HG02840 (cell line): Measurements from ENCODE around the gene STARD7.
A peak's percentile ranks its signal among the peaks of the same experiment; 100 is the strongest.
"Not testable (repeated sequence)": the region's sequence is repeated elsewhere in the genome, so short reads cannot be mapped to it uniquely, and the experiment has no call there.

Experiments used
- ATAC-seq: cut with Tn5 transposase; IDR thresholded peaks from one replicate; pipeline ENCODE4 v1.9.1; 2021; ENCODE audit warnings: mild to moderate bottlenecking, moderate library complexity, moderate number of reproducible peaks; ENCODE audit not compliant: unreplicated experiment, low FRiP score

The STARD7 gene

DNA sequence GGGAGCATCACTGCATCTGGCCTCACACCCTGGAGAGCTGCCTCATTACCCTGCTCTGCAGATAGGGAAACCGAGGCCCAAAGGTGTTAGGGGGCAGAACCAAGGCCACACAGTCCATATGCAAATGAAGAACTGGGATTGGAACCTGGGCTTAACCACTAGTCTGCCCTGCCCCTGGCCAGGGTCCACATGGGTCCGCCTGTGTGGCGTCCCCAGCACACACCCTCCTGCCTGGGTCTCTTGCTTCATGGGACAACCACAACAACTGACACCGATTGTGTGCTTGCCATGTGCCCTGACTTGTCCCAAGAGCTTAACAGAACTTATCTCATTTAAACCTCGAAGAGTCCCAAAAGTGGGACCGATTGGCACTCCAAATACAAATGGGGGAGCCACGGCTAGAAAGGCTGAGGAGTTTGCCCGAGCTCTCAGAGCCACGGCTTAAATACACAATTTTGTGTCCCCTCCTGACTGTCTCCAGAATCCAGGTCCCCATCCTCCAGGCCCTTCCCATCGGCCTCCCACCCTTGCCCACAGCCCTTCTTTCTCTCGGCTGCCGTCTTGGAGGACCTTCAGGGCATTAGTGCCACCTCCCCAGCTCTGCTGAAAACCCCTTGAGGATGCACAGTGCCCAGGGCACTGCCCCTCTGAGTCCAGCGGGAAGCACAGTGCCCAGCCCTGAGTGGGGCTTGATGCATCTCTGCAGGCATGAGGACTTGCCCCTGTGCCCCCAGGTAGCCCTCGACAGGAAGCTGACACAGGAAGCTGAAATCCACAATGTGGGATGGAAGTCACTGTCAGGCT lies 57.6 kb downstream of the STARD7 start:
- no peak for ATAC-seq

GRCh38 chr2:96150007-96150640 lies 58.5 kb downstream of the STARD7 start:
- no peak for ATAC-seq

- ATAC-seq, result no peak
These were observed 60.0 kb downstream of the STARD7 start for GRCh38 chr2:96148410-96149217.

GRCh38 chr2:96147593-96148201 lies 60.9 kb downstream of the STARD7 start:
- ATAC-seq, result no peak

DNA sequence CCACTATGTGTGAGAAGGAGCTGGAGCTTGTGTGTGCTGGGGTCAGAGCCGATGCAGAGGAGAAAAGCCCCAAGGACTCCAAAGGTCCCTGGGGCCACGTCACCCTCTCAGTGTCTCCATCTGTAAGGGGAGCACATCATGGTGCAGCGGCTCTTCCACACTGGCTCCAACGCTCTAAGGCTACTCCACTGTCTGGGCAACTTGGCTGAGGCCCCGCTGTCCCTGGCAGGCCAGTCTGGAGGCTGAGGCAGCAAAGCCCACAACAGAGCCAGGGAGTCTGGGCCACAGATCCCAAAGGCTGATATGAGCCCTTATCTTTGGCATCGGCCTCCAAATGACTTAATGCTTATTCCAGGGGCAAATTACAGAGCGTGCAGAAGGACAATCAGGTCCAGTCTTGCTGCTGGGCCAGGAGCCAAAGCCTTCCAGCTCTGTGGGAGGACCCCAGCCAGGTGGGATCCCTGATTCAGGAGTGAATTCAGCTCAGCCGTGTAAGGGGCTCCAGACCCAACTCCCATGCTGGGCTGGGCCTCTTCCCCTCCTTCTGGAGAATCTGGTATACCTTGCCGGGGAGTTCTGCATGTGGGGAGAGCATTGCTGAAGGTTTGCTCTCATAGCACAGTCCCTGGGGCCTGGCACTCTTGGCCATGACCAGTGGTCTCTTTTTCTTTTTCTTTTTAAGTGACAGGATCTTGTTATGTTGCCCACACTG lies 61.6 kb downstream of the STARD7 start:
- ATAC-seq, result no peak

- ATAC-seq, result peak; percentile 34
These were observed 62.3 kb downstream of the STARD7 start for GRCh38 chr2:96146153-96146880.

- no peak for ATAC-seq
These were observed 62.8 kb downstream of the STARD7 start for GRCh38 chr2:96145848-96146152.

- peak; percentile 41 for ATAC-seq
These were observed 63.4 kb downstream of the STARD7 start, which contains the start of gene DUSP2 for GRCh38 chr2:96145036-96145847. TSS of gene DUSP2 (minus strand) at chr2:96145440. CDS start at chr2:96145354, 86 bp downstream.

DNA sequence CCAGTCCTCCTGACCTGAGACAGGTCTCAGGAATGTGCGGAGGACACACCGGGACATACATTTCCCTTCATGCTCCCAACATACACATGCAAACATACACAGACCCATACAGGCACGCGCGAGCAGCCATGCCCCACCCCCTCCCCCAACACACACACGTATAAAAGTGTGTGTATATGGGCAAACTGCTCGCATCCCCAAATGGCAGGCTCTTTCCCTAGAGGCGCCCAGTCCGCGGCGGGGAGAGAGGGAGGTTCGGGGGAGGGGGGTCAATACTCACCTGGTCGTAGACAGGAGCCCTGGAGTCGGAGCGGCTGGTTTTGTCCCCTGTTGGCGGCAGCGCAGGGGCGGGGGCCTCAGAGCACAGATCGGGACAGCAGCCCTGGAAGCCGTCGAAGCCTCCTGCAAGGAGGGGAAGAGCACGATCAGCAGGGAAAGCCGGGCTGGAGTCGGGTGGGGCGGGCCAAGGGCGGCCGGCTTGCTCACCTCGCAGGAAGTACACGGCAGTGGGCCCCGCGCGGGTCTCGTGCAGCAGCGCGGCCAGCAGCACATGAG lies 64.1 kb downstream of the STARD7 start:
- no peak for ATAC-seq

GRCh38 chr2:96143848-96144480 lies 64.7 kb downstream of the STARD7 start:
- no peak for ATAC-seq

DNA sequence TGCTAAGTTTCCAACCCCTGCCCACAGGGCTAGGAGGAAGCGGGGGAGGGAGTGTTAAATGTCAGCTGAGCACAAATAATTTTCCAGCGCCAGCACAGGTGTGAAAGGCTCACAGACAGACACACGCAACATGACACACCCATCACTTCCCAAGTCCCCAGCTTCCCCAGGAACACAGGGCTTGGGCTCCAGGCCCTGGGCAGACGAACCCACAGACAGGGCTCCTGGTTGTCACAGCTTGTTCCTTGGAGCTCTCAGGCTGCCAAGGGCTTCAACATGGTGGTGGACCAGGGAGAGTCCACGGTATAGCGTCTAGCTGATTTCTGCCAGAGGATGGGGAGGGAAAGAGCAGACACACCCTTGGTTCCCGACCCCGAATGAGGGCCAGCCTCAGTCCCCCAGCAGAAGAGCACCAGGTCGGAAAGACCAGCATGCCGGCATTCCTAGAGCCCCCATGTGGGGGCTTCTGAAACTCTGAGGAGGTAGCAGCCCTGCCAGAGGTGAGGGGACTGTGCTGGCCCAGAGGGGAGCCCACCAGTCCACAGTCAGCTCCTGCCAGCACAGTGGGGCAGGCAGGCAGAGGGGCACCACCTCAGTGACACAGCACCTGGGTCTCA lies 65.3 kb downstream of the STARD7 start:
- ATAC-seq, result no peak

DNA sequence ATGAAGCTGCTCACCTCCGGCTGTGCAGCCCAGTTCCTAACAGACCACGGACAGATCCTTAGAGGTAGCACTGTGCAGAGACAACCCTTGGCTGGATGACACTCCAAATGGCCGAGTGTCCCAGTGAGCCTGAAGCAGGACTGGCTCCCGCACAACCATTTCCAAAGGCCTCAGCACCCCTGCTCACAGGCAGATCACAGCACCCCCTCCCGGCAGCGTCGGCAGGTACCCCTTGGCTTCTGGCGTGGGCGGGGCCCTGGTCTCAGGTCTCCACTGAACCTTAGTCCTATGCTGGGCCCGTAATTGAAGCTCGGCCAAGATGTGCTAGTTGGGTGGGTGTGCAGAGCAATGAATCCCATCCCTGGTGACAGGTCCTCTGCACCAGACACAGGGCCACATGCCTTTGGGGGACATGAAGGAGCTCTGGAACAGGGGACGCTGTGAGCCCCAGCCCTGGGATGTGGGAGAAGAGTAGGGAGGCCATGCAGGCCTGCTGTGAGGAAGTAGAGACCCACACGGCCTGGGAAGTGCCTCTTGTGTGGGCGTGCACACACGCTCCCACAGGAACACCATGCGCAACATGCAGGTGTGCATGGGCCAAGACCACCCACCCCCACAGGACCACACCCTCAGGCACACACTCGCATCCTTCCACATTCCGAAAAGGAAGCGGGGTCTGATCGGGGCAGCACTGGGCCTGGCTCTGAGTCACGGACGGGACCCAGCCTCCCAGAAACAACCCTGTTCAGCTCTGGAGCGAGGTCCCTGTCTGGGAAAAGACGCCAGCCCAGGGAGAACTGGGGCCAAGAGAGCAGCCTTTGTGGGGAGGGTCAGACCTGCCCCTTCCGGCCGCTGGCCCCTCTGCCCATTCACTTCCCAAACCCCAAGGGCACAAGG lies 66.2 kb downstream of the STARD7 start:
- no peak for ATAC-seq

DNA sequence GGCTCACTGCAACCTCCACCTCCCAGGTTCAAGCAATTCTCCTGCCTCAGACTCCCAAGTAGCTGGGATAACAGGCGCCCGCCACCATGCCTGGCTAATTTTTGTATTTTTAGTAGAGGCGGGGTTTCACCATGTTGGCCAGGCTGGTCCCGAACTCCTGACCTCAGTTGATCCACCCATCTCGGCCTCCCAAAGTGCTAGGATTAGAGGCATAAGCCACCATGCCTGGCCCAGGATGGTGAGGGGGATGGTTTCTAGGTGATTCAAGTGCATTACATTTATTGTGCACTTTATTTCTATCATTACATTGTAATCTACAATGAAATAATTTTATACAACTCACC lies 67.0 kb downstream of the STARD7 start:
- not testable (repeated sequence) for ATAC-seq

DNA sequence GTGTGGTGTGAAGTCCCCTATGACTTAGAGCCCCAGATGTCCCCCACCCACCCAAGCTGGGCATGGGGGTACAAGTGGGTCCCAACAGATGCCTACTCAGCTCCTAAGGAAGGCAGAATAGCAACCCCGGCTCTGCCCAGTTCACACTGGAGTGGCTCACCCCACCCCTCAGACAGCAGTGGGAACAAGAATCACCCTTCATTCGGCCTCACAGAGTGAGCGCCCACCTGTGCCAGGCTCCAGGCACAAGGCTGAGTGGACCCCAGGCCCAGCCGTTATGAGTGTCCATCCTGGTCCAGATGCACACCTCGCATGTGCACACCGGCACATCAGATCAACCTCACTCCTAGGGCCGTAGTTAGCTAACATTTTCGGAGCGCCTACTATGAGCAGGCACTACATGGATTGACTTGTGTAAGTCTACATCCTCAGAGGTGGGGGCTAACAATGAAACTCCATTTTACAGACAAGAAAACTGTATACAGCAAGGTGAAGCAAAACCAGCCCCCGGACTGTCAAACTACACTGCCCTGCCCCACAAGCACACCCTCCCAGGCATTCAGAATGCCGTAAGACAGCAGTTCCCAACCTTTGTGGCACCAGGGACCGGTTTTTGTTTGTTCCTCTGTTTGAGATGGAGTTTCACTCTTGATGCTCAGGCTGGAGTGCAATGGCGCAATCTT lies 67.5 kb downstream of the STARD7 start:
- no peak for ATAC-seq

GRCh38 chr2:96139181-96139758 lies 69.4 kb downstream of the STARD7 start:
- no peak for ATAC-seq
